HCT116 (cell line): Measurements from ENCODE around the gene TMEM131.

Experiments
- CBX3 ChIP-seq: IDR thresholded peaks from 2 replicates; pipeline ENCODE4 v1.6.1; 2012; ENCODE audit warnings: low read depth
- EZH2 ChIP-seq: fragments of 200-600 bp; sonication (generic); IDR thresholded peaks from 2 replicates; pipeline ENCODE4 v1.6.1; 2017; ENCODE audit warnings: antibody characterized with exemption, mixed run types
- POLR2A ChIP-seq: IDR thresholded peaks from 2 replicates; pipeline ENCODE4 v1.7.0; 2011; ENCODE audit warnings: borderline replicate concordance; ENCODE audit not compliant: insufficient read depth, insufficient read length; ENCODE audit errors: extremely low read depth
- YY1 ChIP-seq: IDR thresholded peaks from 2 replicates; pipeline ENCODE4 v1.6.1; 2011; ENCODE audit warnings: low read length, low read depth, moderate library complexity, mild to moderate bottlenecking; ENCODE audit not compliant: insufficient replicate concordance; ENCODE audit errors: extremely low read depth
- TF ChIP-seq, protein P1 (sequence below), 3 experiments: fragments of 200-600 bp in 1 of 3; sonication (generic) in 1 of 3; IDR thresholded peaks in 2 of 3; conservative IDR thresholded peaks in 1 of 3; 2 replicates each; pipeline ENCODE4 v1.5.1; 2012 to 2017; ENCODE audit warnings: low read depth in 2 of 3, low read length in 2 of 3, antibody characterized with exemption in 1 of 3, borderline replicate concordance in 1 of 3, control low read depth in 1 of 3, mild to moderate bottlenecking in 1 of 3, mixed read lengths in 1 of 3, mixed run types in 1 of 3, moderate library complexity in 1 of 3; ENCODE audit not compliant: insufficient read depth in 1 of 3
- TF ChIP-seq, protein P2 (sequence below): IDR thresholded peaks from 2 replicates; pipeline ENCODE4 v1.6.1; 2011; ENCODE audit warnings: mild to moderate bottlenecking, low read length, moderate library complexity; ENCODE audit not compliant: insufficient replicate concordance; ENCODE audit errors: extremely low read depth

- TF ChIP-seq POLR2A (no peak), CBX3 (no peak), EZH2 (no peak), YY1 (no peak)
- TF ChIP-seq, protein P1, sequence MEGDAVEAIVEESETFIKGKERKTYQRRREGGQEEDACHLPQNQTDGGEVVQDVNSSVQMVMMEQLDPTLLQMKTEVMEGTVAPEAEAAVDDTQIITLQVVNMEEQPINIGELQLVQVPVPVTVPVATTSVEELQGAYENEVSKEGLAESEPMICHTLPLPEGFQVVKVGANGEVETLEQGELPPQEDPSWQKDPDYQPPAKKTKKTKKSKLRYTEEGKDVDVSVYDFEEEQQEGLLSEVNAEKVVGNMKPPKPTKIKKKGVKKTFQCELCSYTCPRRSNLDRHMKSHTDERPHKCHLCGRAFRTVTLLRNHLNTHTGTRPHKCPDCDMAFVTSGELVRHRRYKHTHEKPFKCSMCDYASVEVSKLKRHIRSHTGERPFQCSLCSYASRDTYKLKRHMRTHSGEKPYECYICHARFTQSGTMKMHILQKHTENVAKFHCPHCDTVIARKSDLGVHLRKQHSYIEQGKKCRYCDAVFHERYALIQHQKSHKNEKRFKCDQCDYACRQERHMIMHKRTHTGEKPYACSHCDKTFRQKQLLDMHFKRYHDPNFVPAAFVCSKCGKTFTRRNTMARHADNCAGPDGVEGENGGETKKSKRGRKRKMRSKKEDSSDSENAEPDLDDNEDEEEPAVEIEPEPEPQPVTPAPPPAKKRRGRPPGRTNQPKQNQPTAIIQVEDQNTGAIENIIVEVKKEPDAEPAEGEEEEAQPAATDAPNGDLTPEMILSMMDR (IDR thresholded peaks at IDR 0.05 in 2 of 3, conservative IDR thresholded peaks at IDR 0.05 in 1 of 3; ENCODE audit: borderline replicate concordance in 1 of 3, insufficient read depth in 1 of 3, low read depth in 2 of 3, low read length in 2 of 3) = no peak
- TF ChIP-seq, protein P2, sequence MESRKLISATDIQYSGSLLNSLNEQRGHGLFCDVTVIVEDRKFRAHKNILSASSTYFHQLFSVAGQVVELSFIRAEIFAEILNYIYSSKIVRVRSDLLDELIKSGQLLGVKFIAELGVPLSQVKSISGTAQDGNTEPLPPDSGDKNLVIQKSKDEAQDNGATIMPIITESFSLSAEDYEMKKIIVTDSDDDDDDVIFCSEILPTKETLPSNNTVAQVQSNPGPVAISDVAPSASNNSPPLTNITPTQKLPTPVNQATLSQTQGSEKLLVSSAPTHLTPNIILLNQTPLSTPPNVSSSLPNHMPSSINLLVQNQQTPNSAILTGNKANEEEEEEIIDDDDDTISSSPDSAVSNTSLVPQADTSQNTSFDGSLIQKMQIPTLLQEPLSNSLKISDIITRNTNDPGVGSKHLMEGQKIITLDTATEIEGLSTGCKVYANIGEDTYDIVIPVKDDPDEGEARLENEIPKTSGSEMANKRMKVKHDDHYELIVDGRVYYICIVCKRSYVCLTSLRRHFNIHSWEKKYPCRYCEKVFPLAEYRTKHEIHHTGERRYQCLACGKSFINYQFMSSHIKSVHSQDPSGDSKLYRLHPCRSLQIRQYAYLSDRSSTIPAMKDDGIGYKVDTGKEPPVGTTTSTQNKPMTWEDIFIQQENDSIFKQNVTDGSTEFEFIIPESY = no peak
These were observed 243.1 kb downstream of the TMEM131 start for GRCh38 chr2:97752342-97753334.
